Coronary artery (tissue), 2 donors: Measurements from ENCODE around the gene EIF4A3.
"Not testable (repeated sequence)": the region's sequence is repeated elsewhere in the genome, so short reads cannot be mapped to it uniquely, and the experiment has no call there.

Experiments used
- DNase-seq: peaks from one replicate; pipeline ENCODE4 v3.0.0-alpha.2; 2017; ENCODE audit warnings: low spot score
- H3K27ac ChIP-seq, 2 donors: fragments of 200-600 bp; sonication (generic); one replicate each; pipeline ENCODE4 v1.5.1; 2016 to 2019
- H3K4me3 ChIP-seq: fragments of 200-600 bp; sonication (generic); 2 replicates; pipeline ENCODE4 v1.5.1; 2016; ENCODE audit warnings: mild to moderate bottlenecking, moderate library complexity
- CTCF ChIP-seq: fragments of 200-600 bp; sonication (generic); IDR thresholded peaks from one replicate; pipeline ENCODE4 v1.5.1; 2019; ENCODE audit warnings: antibody characterized with exemption

Gene EIF4A3

GRCh38 chr17:80095038-80095843 is 51.7 kb downstream of the EIF4A3 start:
- DNase-seq, result no peak

GRCh38 chr17:80092959-80093358 is 54.0 kb downstream of the EIF4A3 start:
- no peak overlapping the region for H3K4me3 ChIP-seq
- no peak for TF ChIP-seq CTCF
- no peak for DNase-seq
- H3K27ac ChIP-seq, result peak overlapping the region in 1 of 2 donors; percentile 64

More at GRCh38 chr17:80095038-80095843, 51.7 kb downstream of the EIF4A3 start:
- H3K27ac ChIP-seq, result no peak overlapping the region
- TF ChIP-seq CTCF, result no peak
- no peak overlapping the region for H3K4me3 ChIP-seq

- DNase-seq, result no peak
Observed at GRCh38 chr17:80091376-80091775, 55.6 kb downstream of the EIF4A3 start.

GRCh38 chr17:80090164-80090563 is 56.8 kb downstream of the EIF4A3 start:
- not testable (repeated sequence) for H3K4me3 ChIP-seq, H3K27ac ChIP-seq, DNase-seq

More at GRCh38 chr17:80091376-80091775, 55.6 kb downstream of the EIF4A3 start:
- no peak overlapping the region for H3K27ac ChIP-seq
- TF ChIP-seq CTCF, result no peak
- no peak overlapping the region for H3K4me3 ChIP-seq

- no peak overlapping the region for H3K27ac ChIP-seq
- no peak for DNase-seq
- no peak for TF ChIP-seq CTCF
- no peak overlapping the region for H3K4me3 ChIP-seq
Observed at GRCh38 chr17:80089762-80090161, 57.2 kb downstream of the EIF4A3 start.

- DNase-seq, result no peak
- Histone ChIP-seq H3K4me3 (no peak overlapping the region), H3K27ac (no peak overlapping the region)
- TF ChIP-seq CTCF, result no peak
Observed at GRCh38 chr17:80087346-80088265, 59.3 kb downstream of the EIF4A3 start.

- no peak for TF ChIP-seq CTCF
- DNase-seq, result no peak
- H3K4me3 ChIP-seq, result no peak overlapping the region
- H3K27ac ChIP-seq, result no peak overlapping the region
Observed at GRCh38 chr17:80086616-80087015, 60.3 kb downstream of the EIF4A3 start.
